ENCODE data around the gene SYF2. TPM values are rescaled to one million over a fixed set of nuclear protein-coding genes. Genes with fewer than 3 reads are reported as not detected.

The SYF2 gene
- total RNA-seq, 6 experiments from 2014 or later = 11.0 to 21.8 (median 16.8) TPM

GRCh38 chr1:25217598-25218232 lies 14.6 kb downstream of the SYF2 start:
- TF ChIP-seq CTCF (IDR thresholded peaks at IDR 0.05) (no peak), POLR2A (IDR thresholded peaks at IDR 0.05) (no peak)
- 89% methylated on average over 4 of the region's 8 CpGs for WGBS (ENCODE audit: insufficient coverage, low coverage, low lambda C conversion rate, missing lambda C conversion rate)
- Histone ChIP-seq H3K4me3 (no peak overlapping the region), H3K9me3 (no peaks in the 10 kb centered on the region), H3K27me3 (no peaks in the 10 kb centered on the region), H3K27ac (no peak overlapping the region), H3K4me1 (no peaks in the 10 kb centered on the region), H3K36me3 (peaks cover 0 to 24% (median 11%) of the 10 kb centered on the region in 4 donors)
- DNase-seq = no peak
- intact Hi-C loops (cut with DNase I) = no loop called here
- ATAC-seq = peak in 1 of 4 donors; percentile 23

GRCh38 chr1:25217015-25217414 lies 15.3 kb downstream of the SYF2 start:
- WGBS (ENCODE audit: insufficient coverage, low coverage, low lambda C conversion rate, missing lambda C conversion rate) = 88% methylated on average over 2 of the region's 3 CpGs
- ATAC-seq = no peak
- H3K9me3 ChIP-seq = no peaks in the 10 kb centered on the region
- TF ChIP-seq CTCF (IDR thresholded peaks at IDR 0.05) (no peak), POLR2A (IDR thresholded peaks at IDR 0.05) (no peak)
- no peak overlapping the region for H3K27ac ChIP-seq
- intact Hi-C loops (cut with DNase I) = no loop called here
- no peaks in the 10 kb centered on the region for H3K27me3 ChIP-seq
- H3K4me1 ChIP-seq = no peaks in the 10 kb centered on the region
- peaks cover 0 to 17% (median 8%) of the 10 kb centered on the region in 4 donors for H3K36me3 ChIP-seq
- no peak for DNase-seq
- H3K4me3 ChIP-seq = no peak overlapping the region

- H3K4me3 ChIP-seq = no peak overlapping the region
- H3K27ac ChIP-seq = no peak overlapping the region
- H3K9me3 ChIP-seq = no peaks in the 10 kb centered on the region
- WGBS (ENCODE audit: insufficient coverage, low coverage, low lambda C conversion rate, missing lambda C conversion rate) = 63% methylated on average over 4 of the region's 4 CpGs
- no peaks in the 10 kb centered on the region for H3K27me3 ChIP-seq
- H3K4me1 ChIP-seq = no peaks in the 10 kb centered on the region
- peaks cover 0 to 8% (median 4%) of the 10 kb centered on the region in 4 donors for H3K36me3 ChIP-seq
- intact Hi-C loops (cut with DNase I) = no loop called here
- DNase-seq (no peak), ATAC-seq (no peak)
- TF ChIP-seq POLR2A (IDR thresholded peaks at IDR 0.05) = no peak
- TF ChIP-seq CTCF (IDR thresholded peaks at IDR 0.05) = no peak
Observed at GRCh38 chr1:25216123-25216522, 16.2 kb downstream of the SYF2 start.

- H3K4me3 ChIP-seq = no peak overlapping the region
- no peaks in the 10 kb centered on the region for H3K36me3 ChIP-seq
- no peak for ATAC-seq
- intact Hi-C loops (cut with DNase I) = no loop called here
- WGBS (ENCODE audit: insufficient coverage, low coverage, low lambda C conversion rate, missing lambda C conversion rate) = 34% methylated on average over 5 of the region's 5 CpGs
- H3K27me3 ChIP-seq = no peaks in the 10 kb centered on the region
- TF ChIP-seq CTCF (IDR thresholded peaks at IDR 0.05) (no peak), POLR2A (IDR thresholded peaks at IDR 0.05) (no peak)
- no peaks in the 10 kb centered on the region for H3K9me3 ChIP-seq
- H3K4me1 ChIP-seq = no peaks in the 10 kb centered on the region
- no peak overlapping the region for H3K27ac ChIP-seq
- no peak for DNase-seq
Observed at GRCh38 chr1:25212725-25213124, 19.6 kb downstream of the SYF2 start.
